Spinal cord (tissue), 10 donors: ENCODE data around the gene CAV1. TPM values are rescaled to one million over a fixed set of nuclear protein-coding genes. Genes with fewer than 3 reads are reported as not detected.
A peak's percentile ranks its signal among the peaks of the same experiment; 100 is the strongest.

Experiments used
- DNase-seq, 6 donors: peaks; one replicate each; pipeline versions ENCODE4 v3.0.0 to v3.0.0-alpha.2; 2013 to 2015; ENCODE audit warnings: low spot score in 6 of 6, low read depth in 4 of 6
- H3K27ac ChIP-seq: one replicate; pipeline ENCODE4 v1.5.1; 2013; ENCODE audit warnings: low read depth, low read length, control low read depth
- H3K27me3 ChIP-seq: one replicate; pipeline ENCODE4 v1.6.1; 2013; ENCODE audit warnings: low read length; ENCODE audit not compliant: control insufficient read depth, insufficient read depth
- H3K36me3 ChIP-seq: one replicate; pipeline ENCODE4 v1.6.1; 2013; ENCODE audit warnings: low read length; ENCODE audit not compliant: control insufficient read depth, insufficient read depth
- H3K4me1 ChIP-seq: one replicate; pipeline ENCODE4 v1.6.1; 2013; ENCODE audit warnings: low read length; ENCODE audit not compliant: control insufficient read depth, insufficient read depth
- H3K4me3 ChIP-seq: one replicate; pipeline ENCODE4 v1.5.1; 2013; ENCODE audit warnings: low read depth, low read length, control low read depth
- H3K9me3 ChIP-seq: one replicate; pipeline ENCODE4 v1.6.1; 2013; ENCODE audit warnings: low read length; ENCODE audit not compliant: control insufficient read depth, insufficient read depth
- WGBS: methylation state at CpG from one replicate; pipeline ENCODE4 v1.1.5; 2013; ENCODE audit warnings: missing lambda C conversion rate; ENCODE audit not compliant: insufficient coverage; 5-methylcytosine and 5-hydroxymethylcytosine counted together
- polyA plus RNA-seq, 2 donors: library from polyadenylated mRNA; unstranded; fragments of 120-200 nt; gene quantifications; one replicate each; pipeline ENCODE4 v1.2.1, GENCODE V29; 2013; ENCODE audit not compliant: insufficient read length in 2 of 2
- total RNA-seq, 2 donors: library from RNA; depleted of rRNA in 1 of 2; stranded (reverse); fragments of 120-200 nt in 1 of 2; fragments of >200 nt in 1 of 2; gene quantifications; one replicate each; pipeline versions ENCODE4 v1.2.3 to v1.2.4, GENCODE V29; 2013 to 2014
- donor health status: healthy.

Gene CAV1
- total and polyA plus RNA-seq, 4 donors: 27.0 to 74.4 (median 54.5) TPM

GRCh38 chr7:116527521-116527920 is 2.7 kb downstream of the CAV1 start:
- no CpG with 5 or more reads among the region's 3 CpGs for WGBS
- Histone ChIP-seq H3K27ac (no peak overlapping the region), H3K4me1 (peaks cover 24% of the 10 kb centered on the region), H3K36me3 (no peaks in the 10 kb centered on the region), H3K9me3 (no peaks in the 10 kb centered on the region), H3K4me3 (peak overlapping the region; percentile 9), H3K27me3 (peaks cover 27% of the 10 kb centered on the region)
- DNase-seq: no peak

- Histone ChIP-seq H3K4me3 (peak overlapping the region; percentile 9), H3K27me3 (peaks cover 27% of the 10 kb centered on the region), H3K4me1 (peaks cover 24% of the 10 kb centered on the region), H3K9me3 (no peaks in the 10 kb centered on the region), H3K36me3 (no peaks in the 10 kb centered on the region), H3K27ac (no peak overlapping the region)
- DNase-seq: peak in 1 of 6 donors; percentile 20
- WGBS: 24% methylated on average over 2 of the region's 3 CpGs
Measured at GRCh38 chr7:116528008-116528789, 3.4 kb downstream of the CAV1 start.

- no peak overlapping the region for H3K27ac ChIP-seq
- no peak overlapping the region for H3K4me3 ChIP-seq
- H3K9me3 ChIP-seq: no peaks in the 10 kb centered on the region
- H3K36me3 ChIP-seq: no peaks in the 10 kb centered on the region
- peaks cover 24% of the 10 kb centered on the region for H3K4me1 ChIP-seq
- no peak for DNase-seq
- H3K27me3 ChIP-seq: peaks cover 27% of the 10 kb centered on the region
- WGBS: no CpG with 5 or more reads among the region's 1 CpG
Measured at GRCh38 chr7:116529250-116529649, 4.4 kb downstream of the CAV1 start.

- no peaks in the 10 kb centered on the region for H3K36me3 ChIP-seq
- H3K27ac ChIP-seq: no peak overlapping the region
- peaks cover 19% of the 10 kb centered on the region for H3K27me3 ChIP-seq
- peaks cover 15% of the 10 kb centered on the region for H3K4me1 ChIP-seq
- DNase-seq: no peak
- WGBS: 72% methylated on average over 2 of the region's 3 CpGs
- H3K4me3 ChIP-seq: no peak overlapping the region
- no peaks in the 10 kb centered on the region for H3K9me3 ChIP-seq
Measured at GRCh38 chr7:116530107-116530820, 5.4 kb downstream of the CAV1 start.

GRCh38 chr7:116532102-116532688 is 7.4 kb downstream of the CAV1 start:
- WGBS: 100% methylated on average over 1 of the region's 3 CpGs
- H3K9me3 ChIP-seq: no peaks in the 10 kb centered on the region
- no peak overlapping the region for H3K4me3 ChIP-seq
- no peak overlapping the region for H3K27ac ChIP-seq
- no peaks in the 10 kb centered on the region for H3K36me3 ChIP-seq
- no peak for DNase-seq
- peaks cover 3% of the 10 kb centered on the region for H3K27me3 ChIP-seq
- no peaks in the 10 kb centered on the region for H3K4me1 ChIP-seq

GRCh38 chr7:116534790-116535189 is 10.0 kb downstream of the CAV1 start:
- DNase-seq: no peak
- WGBS: 80% methylated on average over 2 of the region's 2 CpGs
- no peaks in the 10 kb centered on the region for H3K4me1 ChIP-seq
- no peak overlapping the region for H3K4me3 ChIP-seq
- H3K9me3 ChIP-seq: no peaks in the 10 kb centered on the region
- no peaks in the 10 kb centered on the region for H3K36me3 ChIP-seq
- no peaks in the 10 kb centered on the region for H3K27me3 ChIP-seq
- no peak overlapping the region for H3K27ac ChIP-seq

- WGBS: no CpG with 5 or more reads among the region's 1 CpG
- Histone ChIP-seq H3K4me1 (no peaks in the 10 kb centered on the region), H3K4me3 (no peak overlapping the region), H3K9me3 (no peaks in the 10 kb centered on the region), H3K27me3 (no peaks in the 10 kb centered on the region), H3K27ac (no peak overlapping the region), H3K36me3 (no peaks in the 10 kb centered on the region)
- no peak for DNase-seq
Measured at GRCh38 chr7:116535416-116535815, 10.6 kb downstream of the CAV1 start.

GRCh38 chr7:116538138-116538537 is 13.3 kb downstream of the CAV1 start:
- no CpG with 5 or more reads among the region's 2 CpGs for WGBS
- Histone ChIP-seq H3K4me3 (no peak overlapping the region), H3K27ac (no peak overlapping the region), H3K9me3 (no peaks in the 10 kb centered on the region), H3K4me1 (no peaks in the 10 kb centered on the region), H3K27me3 (no peaks in the 10 kb centered on the region), H3K36me3 (no peaks in the 10 kb centered on the region)
- no peak for DNase-seq

GRCh38 chr7:116539879-116540278 is 15.0 kb downstream of the CAV1 start:
- no peak overlapping the region for H3K27ac ChIP-seq
- no peaks in the 10 kb centered on the region for H3K4me1 ChIP-seq
- H3K27me3 ChIP-seq: no peaks in the 10 kb centered on the region
- H3K9me3 ChIP-seq: no peaks in the 10 kb centered on the region
- 100% methylated on average over 1 of the region's 3 CpGs for WGBS
- no peak overlapping the region for H3K4me3 ChIP-seq
- no peaks in the 10 kb centered on the region for H3K36me3 ChIP-seq
- DNase-seq: no peak
